EH (cell line): ENCODE data around the gene CENPA.
"Not testable (repeated sequence)": the region's sequence is repeated elsewhere in the genome, so short reads cannot be mapped to it uniquely, and the experiment has no call there.

Experiments used
- DNase-seq: peaks from one replicate; pipeline ENCODE4 v3.0.0-alpha.2; 2015; ENCODE audit warnings: low read depth

Gene CENPA

GRCh38 chr2:26785431-26786206 lies at the start of gene CENPA:
TSS of gene CENPA (plus strand) at chr2:26786056. CDS start at chr2:26786197, 141 bp downstream.
- DNase-seq, result peak; percentile 100

GRCh38 chr2:26737221-26737620 lies 48.6 kb upstream of the CENPA start:
- DNase-seq, result no peak

- DNase-seq, result no peak
These were observed 47.4 kb upstream of the CENPA start for GRCh38 chr2:26738481-26738880.

DNA sequence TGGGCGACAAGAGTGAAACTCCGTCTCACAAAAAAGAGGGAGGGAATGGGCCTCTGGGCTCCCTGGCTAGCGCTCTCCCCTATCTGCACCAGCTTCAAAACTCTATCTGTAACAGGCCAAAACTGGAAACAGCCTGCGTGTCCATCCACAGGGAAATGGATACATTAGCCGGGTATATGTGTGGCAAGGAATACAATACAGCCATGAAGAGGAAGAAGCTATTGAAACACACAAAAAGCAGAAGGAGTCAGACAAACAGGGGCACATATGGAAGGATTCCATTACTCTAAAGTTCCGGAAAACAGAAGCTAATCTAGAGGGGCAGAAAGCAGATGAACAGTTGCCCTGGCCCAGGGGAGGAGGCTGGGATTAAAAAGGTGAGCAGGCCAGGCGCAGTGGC lies 46.3 kb upstream of the CENPA start:
- DNase-seq, result no peak

- DNase-seq, result no peak
These were observed 45.5 kb upstream of the CENPA start for GRCh38 chr2:26740346-26740745.

DNA sequence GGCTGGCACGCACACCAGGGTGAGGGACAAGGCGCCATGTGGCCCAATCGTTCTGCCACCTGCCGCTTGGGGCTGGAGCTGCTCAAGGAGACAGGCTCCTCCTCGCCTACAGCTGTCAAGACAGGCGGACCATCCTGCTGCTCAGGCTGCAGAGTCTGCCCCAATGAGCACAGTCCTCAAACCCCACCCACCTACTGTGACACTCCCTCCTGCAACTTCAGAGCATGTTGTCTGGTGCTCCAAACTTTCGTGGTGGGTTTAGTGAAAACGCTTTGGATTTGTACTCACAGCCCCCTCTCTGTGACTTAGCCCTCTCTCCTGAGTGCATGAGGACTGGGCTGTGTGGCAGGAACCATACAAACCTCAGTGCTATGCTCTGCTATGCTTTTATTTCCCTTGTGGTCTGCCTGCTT lies 45.0 kb upstream of the CENPA start:
- DNase-seq, result peak; percentile 43

- DNase-seq, result no peak
These were observed 43.6 kb upstream of the CENPA start for GRCh38 chr2:26742048-26742770.

GRCh38 chr2:26743852-26744251 lies 42.0 kb upstream of the CENPA start:
- no peak for DNase-seq

DNA sequence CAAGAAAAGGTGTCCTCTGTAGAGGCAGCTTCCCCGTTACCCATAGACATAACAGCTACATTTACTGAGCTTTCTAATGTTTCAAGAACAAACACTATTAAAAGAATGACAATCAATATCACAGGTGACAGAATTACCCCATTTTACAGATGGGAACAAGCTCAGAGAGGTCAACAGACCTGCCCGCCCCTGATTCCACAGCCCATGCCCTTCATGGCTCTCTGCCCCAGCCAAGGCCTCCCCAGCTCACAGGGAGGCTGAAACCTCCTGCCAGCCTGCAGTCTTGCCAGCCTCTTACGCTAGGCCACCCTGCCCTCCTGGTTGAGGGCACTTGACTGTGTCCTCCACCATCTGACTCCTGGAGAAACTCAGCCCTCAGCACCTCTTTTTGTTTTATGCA lies 40.9 kb upstream of the CENPA start:
- no peak for DNase-seq

GRCh38 chr2:26745609-26746327 lies 40.1 kb upstream of the CENPA start:
- peak; percentile 78 for DNase-seq

DNA sequence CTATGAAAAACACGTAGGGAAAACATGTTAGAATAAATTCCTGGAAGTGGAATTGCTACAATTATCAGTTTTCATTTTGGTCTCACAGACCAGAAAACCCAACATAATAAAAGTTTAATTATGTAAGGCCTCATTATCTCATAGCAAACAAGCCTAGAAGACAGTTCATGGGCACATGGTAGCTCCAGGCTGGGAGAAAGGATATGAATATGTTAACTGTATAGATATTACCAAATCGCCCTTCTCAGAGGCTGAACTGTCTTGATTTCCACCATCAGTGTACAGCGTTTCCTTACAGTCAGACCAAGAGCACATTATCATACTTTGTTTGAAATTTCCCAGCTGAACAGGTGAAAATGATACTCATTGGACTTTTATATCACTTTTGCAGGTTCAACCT lies 38.9 kb upstream of the CENPA start:
- no peak for DNase-seq

DNA sequence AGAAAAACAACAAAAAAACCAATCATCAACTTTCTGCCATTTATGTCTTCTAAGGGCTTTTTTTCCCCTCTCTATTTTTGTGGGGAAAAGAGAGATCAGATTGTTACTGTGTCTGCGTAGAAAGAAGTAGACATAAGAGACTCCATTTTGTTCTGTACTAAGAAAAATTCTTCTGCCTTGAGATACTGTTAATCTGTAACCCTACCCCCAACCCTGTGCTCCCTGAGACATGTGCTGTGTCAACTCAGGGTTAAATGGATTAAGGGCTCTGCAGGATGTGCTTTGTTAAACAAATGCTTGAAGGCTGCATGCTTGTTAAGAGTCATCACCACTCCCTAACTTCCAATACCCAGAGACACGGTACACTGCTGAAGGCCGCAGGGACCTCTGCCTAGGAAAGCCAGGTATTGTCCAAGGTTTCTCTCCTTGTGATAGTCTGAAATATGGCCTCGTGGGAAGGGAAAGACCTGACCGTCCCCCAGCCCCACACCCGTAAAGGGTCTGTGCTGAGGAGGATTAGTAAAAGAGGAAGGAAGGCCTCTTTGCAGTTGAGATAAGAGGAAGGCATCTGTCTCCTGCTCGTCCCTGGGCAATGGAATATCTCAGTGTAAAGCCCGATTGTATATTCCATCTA lies 36.0 kb upstream of the CENPA start:
- DNase-seq, result peak; percentile 63

DNA sequence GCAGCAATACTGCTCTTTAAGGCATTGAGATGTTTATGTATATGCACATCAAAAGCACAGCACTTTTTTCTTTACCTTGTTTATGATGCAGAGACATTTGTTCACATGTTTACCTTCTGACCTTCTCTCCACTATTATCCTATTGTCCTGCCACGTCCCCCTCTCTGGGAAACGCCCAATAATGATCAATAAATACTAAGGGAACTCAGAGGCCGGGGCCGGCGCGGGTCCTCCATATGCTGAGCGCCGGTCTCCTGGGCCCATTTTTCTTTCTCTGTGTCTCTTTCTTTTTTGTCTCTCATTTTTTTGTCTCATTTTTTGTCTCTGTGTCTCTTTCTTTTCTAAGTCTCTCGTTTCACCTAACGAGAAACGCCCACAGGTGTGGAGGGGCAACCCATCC lies 35.4 kb upstream of the CENPA start:
- not testable (repeated sequence) for DNase-seq

- peak; percentile 58 for DNase-seq
These were observed 33.2 kb upstream of the CENPA start for GRCh38 chr2:26752656-26753055.

GRCh38 chr2:26754539-26754938 lies 31.3 kb upstream of the CENPA start:
- no peak for DNase-seq

GRCh38 chr2:26754972-26755670 lies 30.7 kb upstream of the CENPA start:
- DNase-seq, result no peak

GRCh38 chr2:26756337-26756736 lies 29.5 kb upstream of the CENPA start:
- no peak for DNase-seq

GRCh38 chr2:26757873-26758789 lies 27.7 kb upstream of the CENPA start:
- DNase-seq, result peak; percentile 100

GRCh38 chr2:26758790-26759321 lies 27.0 kb upstream of the CENPA start:
- DNase-seq, result no peak

DNA sequence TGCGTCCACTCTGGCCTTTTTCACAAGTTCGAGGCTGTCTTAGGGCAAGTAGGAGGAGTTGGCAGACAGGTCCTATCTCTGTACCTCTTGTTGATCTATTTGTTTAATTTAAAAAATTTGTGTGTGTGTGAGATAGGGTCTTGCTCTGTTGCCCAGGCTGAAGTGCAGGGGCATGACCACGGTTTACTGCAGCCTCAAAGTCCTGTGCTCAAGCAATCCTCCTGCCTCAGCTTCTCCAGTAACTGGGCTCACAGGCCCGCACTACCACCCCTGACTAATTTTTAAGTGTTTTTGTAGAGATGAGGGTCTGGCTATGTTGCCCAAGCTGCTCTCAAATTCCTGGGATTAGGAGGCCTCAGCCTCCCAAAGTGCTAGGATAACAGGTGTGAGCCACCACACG lies 26.0 kb upstream of the CENPA start:
- DNase-seq, result no peak
